ENCODE measurements around the gene ANKRD42.

Gene ANKRD42

DNA sequence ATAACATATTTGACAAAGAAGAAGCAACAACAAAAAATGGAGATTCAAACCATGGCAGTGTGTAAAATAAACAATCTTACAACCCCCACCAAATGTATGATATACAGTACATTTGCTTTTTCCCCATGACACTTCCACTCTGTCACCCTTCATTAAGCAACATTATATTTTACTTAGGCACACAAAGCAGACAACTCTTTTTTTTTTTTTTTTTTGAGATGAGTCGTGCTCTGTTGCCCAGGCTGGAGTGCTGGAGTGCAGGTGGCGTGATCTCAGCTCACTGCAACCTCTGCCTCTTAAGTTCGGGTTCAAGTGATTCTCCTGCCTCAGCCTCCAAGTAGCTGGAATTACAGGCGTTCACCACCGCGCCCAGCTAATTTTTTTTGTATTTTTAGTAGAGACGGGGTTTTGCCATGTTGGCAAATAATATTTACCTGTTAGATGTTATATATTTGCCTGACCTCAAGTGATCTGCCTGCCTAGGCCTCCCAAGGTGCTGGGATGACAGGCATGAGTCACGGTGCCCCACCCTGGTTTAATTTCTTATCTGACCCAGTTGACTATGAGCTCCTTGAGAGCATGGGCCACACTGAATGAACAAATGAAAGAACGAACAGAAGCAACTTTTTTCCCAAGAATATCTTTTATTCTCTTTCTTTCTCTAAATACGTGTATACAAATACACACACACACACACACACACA lies 42.1 kb upstream of the ANKRD42 start:
- no peak overlapping the region for H3K4me2 ChIP-seq (ENCODE audit: low read depth, low read length, poor library complexity, severe bottlenecking)
- no peaks in the 10 kb centered on the region for H3K79me2 ChIP-seq (ENCODE audit: insufficient read depth, low read length)
- no peak overlapping the region for H3K4me3 ChIP-seq (ENCODE audit: low read length, poor library complexity, severe bottlenecking)
- H3K4me1 ChIP-seq (ENCODE audit: insufficient read depth, low read length, poor library complexity, severe bottlenecking), result peaks cover 4% of the 10 kb centered on the region
- H4K20me1 ChIP-seq (ENCODE audit: insufficient read depth, low read length, poor library complexity, severe bottlenecking), result no peaks in the 10 kb centered on the region
- H3K9me3 ChIP-seq (ENCODE audit: insufficient read depth, low read depth, low read length), result no peaks in the 10 kb centered on the region
- H2AFZ ChIP-seq (ENCODE audit: low read length), result no peak overlapping the region
- no peak overlapping the region for H3K9ac ChIP-seq (ENCODE audit: low read depth, low read length, poor library complexity, severe bottlenecking)
- no peak for TF ChIP-seq EZH2phosphoT487 (IDR thresholded peaks at IDR 0.05; ENCODE audit: borderline replicate concordance)
- TF ChIP-seq, protein P1, sequence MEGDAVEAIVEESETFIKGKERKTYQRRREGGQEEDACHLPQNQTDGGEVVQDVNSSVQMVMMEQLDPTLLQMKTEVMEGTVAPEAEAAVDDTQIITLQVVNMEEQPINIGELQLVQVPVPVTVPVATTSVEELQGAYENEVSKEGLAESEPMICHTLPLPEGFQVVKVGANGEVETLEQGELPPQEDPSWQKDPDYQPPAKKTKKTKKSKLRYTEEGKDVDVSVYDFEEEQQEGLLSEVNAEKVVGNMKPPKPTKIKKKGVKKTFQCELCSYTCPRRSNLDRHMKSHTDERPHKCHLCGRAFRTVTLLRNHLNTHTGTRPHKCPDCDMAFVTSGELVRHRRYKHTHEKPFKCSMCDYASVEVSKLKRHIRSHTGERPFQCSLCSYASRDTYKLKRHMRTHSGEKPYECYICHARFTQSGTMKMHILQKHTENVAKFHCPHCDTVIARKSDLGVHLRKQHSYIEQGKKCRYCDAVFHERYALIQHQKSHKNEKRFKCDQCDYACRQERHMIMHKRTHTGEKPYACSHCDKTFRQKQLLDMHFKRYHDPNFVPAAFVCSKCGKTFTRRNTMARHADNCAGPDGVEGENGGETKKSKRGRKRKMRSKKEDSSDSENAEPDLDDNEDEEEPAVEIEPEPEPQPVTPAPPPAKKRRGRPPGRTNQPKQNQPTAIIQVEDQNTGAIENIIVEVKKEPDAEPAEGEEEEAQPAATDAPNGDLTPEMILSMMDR (conservative IDR thresholded peaks at IDR 0.05; ENCODE audit: low read length), result no peak
- no peaks in the 10 kb centered on the region for H3K27me3 ChIP-seq (ENCODE audit: insufficient read depth, low read length, poor library complexity, severe bottlenecking)
- no peaks in the 10 kb centered on the region for H3K36me3 ChIP-seq (ENCODE audit: insufficient read depth, low read length)
- no peaks in the 10 kb centered on the region for H3F3A ChIP-seq (ENCODE audit: low read depth)
- H3K9me2 ChIP-seq (replicated peaks; ENCODE audit: low read depth, low read length), result no peaks in the 10 kb centered on the region

DNA sequence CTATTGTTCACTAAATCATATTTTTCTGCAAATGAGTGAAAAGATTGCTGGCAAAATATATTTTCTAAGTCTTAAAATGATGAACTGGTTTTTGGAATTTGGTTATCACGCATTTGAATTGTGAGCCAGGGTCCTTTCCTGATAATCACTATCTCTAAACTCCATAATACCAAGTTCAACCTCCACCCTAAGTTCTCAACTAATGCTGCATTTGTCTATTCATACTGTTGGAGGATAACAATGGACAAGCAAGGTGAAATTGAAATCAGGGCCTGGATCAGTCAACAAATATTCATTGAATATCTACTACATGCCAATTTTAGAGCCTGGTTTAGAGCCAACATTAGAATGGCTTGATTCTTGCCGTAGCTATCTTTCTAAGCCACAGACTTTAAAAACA lies 41.2 kb upstream of the ANKRD42 start:
- Histone ChIP-seq H3K4me1 (ENCODE audit: insufficient read depth, low read length, poor library complexity, severe bottlenecking) (peaks cover 4% of the 10 kb centered on the region), H3K27me3 (ENCODE audit: insufficient read depth, low read length, poor library complexity, severe bottlenecking) (peaks cover 2% of the 10 kb centered on the region), H2AFZ (ENCODE audit: low read length) (no peak overlapping the region), H3K9me3 (ENCODE audit: insufficient read depth, low read depth, low read length) (no peaks in the 10 kb centered on the region), H4K20me1 (ENCODE audit: insufficient read depth, low read length, poor library complexity, severe bottlenecking) (peaks cover 3% of the 10 kb centered on the region), H3K79me2 (ENCODE audit: insufficient read depth, low read length) (peaks cover 3% of the 10 kb centered on the region), H3K36me3 (ENCODE audit: insufficient read depth, low read length) (no peaks in the 10 kb centered on the region), H3K9me2 (replicated peaks; ENCODE audit: low read depth, low read length) (no peaks in the 10 kb centered on the region), H3F3A (ENCODE audit: low read depth) (no peaks in the 10 kb centered on the region), H3K9ac (ENCODE audit: low read depth, low read length, poor library complexity, severe bottlenecking) (no peak overlapping the region), H3K4me3 (ENCODE audit: low read length, poor library complexity, severe bottlenecking) (no peak overlapping the region), H3K4me2 (ENCODE audit: low read depth, low read length, poor library complexity, severe bottlenecking) (no peak overlapping the region)
- no peak for TF ChIP-seq EZH2phosphoT487 (IDR thresholded peaks at IDR 0.05; ENCODE audit: borderline replicate concordance)

DNA sequence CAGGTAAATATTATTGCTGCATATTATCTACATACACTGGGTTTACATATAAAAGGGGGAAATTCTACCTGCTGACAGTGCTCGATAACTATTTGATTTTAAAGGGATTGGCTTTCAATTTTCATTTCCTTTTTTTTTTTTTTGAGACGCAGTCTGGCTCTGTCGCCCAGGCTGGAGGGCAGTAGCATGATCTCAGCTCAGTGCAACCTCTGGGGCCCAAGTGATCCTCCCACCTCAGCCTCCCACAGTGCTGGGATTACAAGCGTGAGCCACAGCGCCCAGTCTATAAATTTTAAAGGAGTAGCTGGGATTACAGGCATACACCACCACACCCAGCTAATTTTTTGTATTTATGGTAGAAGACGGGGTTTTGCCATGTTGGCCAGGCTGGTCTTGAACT lies 39.7 kb upstream of the ANKRD42 start:
- Histone ChIP-seq H3K9me2 (replicated peaks; ENCODE audit: low read depth, low read length) (no peaks in the 10 kb centered on the region), H3K79me2 (ENCODE audit: insufficient read depth, low read length) (peaks cover 18% of the 10 kb centered on the region), H3K4me2 (ENCODE audit: low read depth, low read length, poor library complexity, severe bottlenecking) (no peak overlapping the region), H3F3A (ENCODE audit: low read depth) (no peaks in the 10 kb centered on the region), H3K9ac (ENCODE audit: low read depth, low read length, poor library complexity, severe bottlenecking) (no peak overlapping the region), H3K4me3 (ENCODE audit: low read length, poor library complexity, severe bottlenecking) (no peak overlapping the region), H3K4me1 (ENCODE audit: insufficient read depth, low read length, poor library complexity, severe bottlenecking) (peaks cover 4% of the 10 kb centered on the region), H3K36me3 (ENCODE audit: insufficient read depth, low read length) (no peaks in the 10 kb centered on the region), H4K20me1 (ENCODE audit: insufficient read depth, low read length, poor library complexity, severe bottlenecking) (peaks cover 18% of the 10 kb centered on the region), H3K9me3 (ENCODE audit: insufficient read depth, low read depth, low read length) (no peaks in the 10 kb centered on the region), H2AFZ (ENCODE audit: low read length) (no peak overlapping the region), H3K27me3 (ENCODE audit: insufficient read depth, low read length, poor library complexity, severe bottlenecking) (peaks cover 9% of the 10 kb centered on the region)
- TF ChIP-seq, protein P1 (conservative IDR thresholded peaks at IDR 0.05; ENCODE audit: low read length), result no peak
- no peak for TF ChIP-seq EZH2phosphoT487 (IDR thresholded peaks at IDR 0.05; ENCODE audit: borderline replicate concordance)
